SK-N-SH treated with all-trans-retinoic acid at 6 μM for 48 hours (cell line): ENCODE results near the gene B3GAT1.

Experiments
- ATAC-seq: fragments of 200-7000 bp; cut with Tn5 transposase; 3 replicates; pipeline ENCODE4 v1.9.1; 2020; ENCODE audit warnings: mild to moderate bottlenecking, moderate library complexity
- ARNTL ChIP-seq: fragments of 450-650 bp; formaldehyde crosslinking; IDR thresholded peaks from 2 replicates; pipeline ENCODE4 v1.5.0; 2020; ENCODE audit warnings: low read depth, mild to moderate bottlenecking, moderate library complexity, borderline replicate concordance
- BACH2 ChIP-seq: fragments of 250-450 bp; sonication (Bioruptor Pico); IDR thresholded peaks from 2 replicates; pipeline ENCODE4 v1.9.0; 2021; ENCODE audit warnings: mild to moderate bottlenecking, borderline replicate concordance
- CSDC2 ChIP-seq: fragments of 250-450 bp; sonication (Bioruptor Pico); IDR thresholded peaks from 2 replicates; pipeline ENCODE4 v1.5.0; 2020; ENCODE audit warnings: mild to moderate bottlenecking, moderate library complexity
- ESRRG ChIP-seq: fragments of 250-450 bp; sonication (Bioruptor Pico); IDR thresholded peaks from 2 replicates; pipeline ENCODE4 v1.6.1; 2021; ENCODE audit warnings: mild to moderate bottlenecking
- GLIS3 ChIP-seq: fragments of 250-450 bp; sonication (Bioruptor Pico); IDR thresholded peaks from 2 replicates; pipeline ENCODE4 v1.5.0; 2020; ENCODE audit warnings: mild to moderate bottlenecking, moderate library complexity
- ISL1 ChIP-seq: fragments of 250-450 bp; sonication (Bioruptor Pico); IDR thresholded peaks from 2 replicates; pipeline ENCODE4 v2.1.2; 2022; ENCODE audit warnings: mild to moderate bottlenecking, moderate library complexity
- OSR1 ChIP-seq: fragments of 250-450 bp; sonication (Bioruptor Pico); IDR thresholded peaks from 2 replicates; pipeline ENCODE4 v1.8.0; 2022; ENCODE audit warnings: moderate library complexity, mild to moderate bottlenecking, inconsistent platforms
- PPARA ChIP-seq: fragments of 250-450 bp; sonication (Bioruptor Pico); IDR thresholded peaks from 2 replicates; pipeline ENCODE4 v1.5.0; 2020; ENCODE audit warnings: mild to moderate bottlenecking, borderline replicate concordance
- RARB ChIP-seq: fragments of 250-450 bp; sonication (Bioruptor Pico); IDR thresholded peaks from 2 replicates; pipeline ENCODE4 v1.8.0; 2021; ENCODE audit warnings: mild to moderate bottlenecking, moderate library complexity
- SNAI2 ChIP-seq: fragments of 250-450 bp; sonication (Bioruptor Pico); IDR thresholded peaks from 2 replicates; pipeline ENCODE4 v1.5.0; 2020; ENCODE audit warnings: mild to moderate bottlenecking, moderate library complexity
- TCF4 ChIP-seq: fragments of 250-450 bp; sonication (Bioruptor Pico); IDR thresholded peaks from 2 replicates; pipeline ENCODE4 v1.8.0; 2021; ENCODE audit warnings: mild to moderate bottlenecking, moderate library complexity, borderline replicate concordance
- TOX ChIP-seq: fragments of 250-450 bp; sonication (Bioruptor Pico); IDR thresholded peaks from 2 replicates; pipeline ENCODE4 v1.8.0; 2021; ENCODE audit warnings: mild to moderate bottlenecking, moderate library complexity, borderline replicate concordance
- ZC3H10 ChIP-seq: fragments of 250-450 bp; sonication (Bioruptor Pico); IDR thresholded peaks from 2 replicates; pipeline ENCODE4 v1.5.1; 2021; ENCODE audit warnings: mild to moderate bottlenecking, moderate library complexity
- ZFP30 ChIP-seq: fragments of 450-650 bp; formaldehyde crosslinking; IDR thresholded peaks from 2 replicates; pipeline ENCODE4 v1.5.0; 2022; ENCODE audit warnings: mild to moderate bottlenecking, moderate library complexity
- ZNF565 ChIP-seq: fragments of 450-650 bp; formaldehyde crosslinking; conservative IDR thresholded peaks from 2 replicates; pipeline ENCODE4 v1.5.0; 2020; ENCODE audit warnings: low read depth, mild to moderate bottlenecking, moderate library complexity
- ZNF70 ChIP-seq: fragments of 450-650 bp; formaldehyde crosslinking; IDR thresholded peaks from 2 replicates; pipeline ENCODE4 v1.5.0; 2020; ENCODE audit warnings: mild to moderate bottlenecking, moderate library complexity
- ZNF8 ChIP-seq: fragments of 450-650 bp; formaldehyde crosslinking; IDR thresholded peaks from 2 replicates; pipeline ENCODE4 v1.5.0; 2020; ENCODE audit warnings: mild to moderate bottlenecking, moderate library complexity
- TF ChIP-seq, protein P1 (sequence below): fragments of 250-450 bp; sonication (Bioruptor Pico); IDR thresholded peaks from 2 replicates; pipeline ENCODE4 v1.8.0; 2020; ENCODE audit warnings: mild to moderate bottlenecking, moderate library complexity, borderline replicate concordance
- TF ChIP-seq, protein P2 (sequence below): fragments of 250-450 bp; sonication (Bioruptor Pico); IDR thresholded peaks from 2 replicates; pipeline ENCODE4 v1.5.0; 2020; ENCODE audit warnings: mild to moderate bottlenecking, moderate library complexity
- TF ChIP-seq, protein P3 (sequence below): fragments of 250-450 bp; sonication (Bioruptor Pico); IDR thresholded peaks from 2 replicates; pipeline ENCODE4 v1.5.1; 2020; ENCODE audit warnings: low read depth, mild to moderate bottlenecking, moderate library complexity
- TF ChIP-seq, protein P4 (sequence below): fragments of 250-450 bp; sonication (Bioruptor Pico); IDR thresholded peaks from 2 replicates; pipeline ENCODE4 v1.8.0; 2021; ENCODE audit warnings: low read depth, mild to moderate bottlenecking, moderate library complexity, borderline replicate concordance
- TF ChIP-seq, protein P5 (sequence below): fragments of 250-450 bp; sonication (Bioruptor Pico); IDR thresholded peaks from 2 replicates; pipeline ENCODE4 v1.5.1; 2021; ENCODE audit warnings: mild to moderate bottlenecking, moderate library complexity

The B3GAT1 gene

DNA sequence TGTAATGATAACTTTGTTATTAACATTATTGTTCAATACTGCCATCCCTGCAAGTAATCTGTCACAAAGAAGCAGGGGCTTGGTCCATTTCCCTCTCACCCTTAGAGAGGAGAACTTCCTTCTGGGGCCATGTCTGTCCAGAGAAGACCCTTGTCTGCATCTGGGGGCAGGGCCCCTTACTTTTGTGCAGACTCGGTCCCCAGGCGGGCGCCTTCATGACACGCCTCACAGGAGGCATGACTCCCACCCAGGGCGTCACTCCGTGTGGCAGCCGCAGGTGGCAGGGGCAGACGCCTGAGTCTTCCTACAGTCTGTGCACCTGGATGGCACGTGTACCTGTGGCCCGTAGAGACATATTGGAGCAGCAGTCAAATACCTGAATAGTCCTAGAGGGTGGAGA, 21.8 kb upstream of the B3GAT1 start:
- TF ChIP-seq SNAI2 (CRISPR knock-in tag) = no peak
- TF ChIP-seq, protein P1, sequence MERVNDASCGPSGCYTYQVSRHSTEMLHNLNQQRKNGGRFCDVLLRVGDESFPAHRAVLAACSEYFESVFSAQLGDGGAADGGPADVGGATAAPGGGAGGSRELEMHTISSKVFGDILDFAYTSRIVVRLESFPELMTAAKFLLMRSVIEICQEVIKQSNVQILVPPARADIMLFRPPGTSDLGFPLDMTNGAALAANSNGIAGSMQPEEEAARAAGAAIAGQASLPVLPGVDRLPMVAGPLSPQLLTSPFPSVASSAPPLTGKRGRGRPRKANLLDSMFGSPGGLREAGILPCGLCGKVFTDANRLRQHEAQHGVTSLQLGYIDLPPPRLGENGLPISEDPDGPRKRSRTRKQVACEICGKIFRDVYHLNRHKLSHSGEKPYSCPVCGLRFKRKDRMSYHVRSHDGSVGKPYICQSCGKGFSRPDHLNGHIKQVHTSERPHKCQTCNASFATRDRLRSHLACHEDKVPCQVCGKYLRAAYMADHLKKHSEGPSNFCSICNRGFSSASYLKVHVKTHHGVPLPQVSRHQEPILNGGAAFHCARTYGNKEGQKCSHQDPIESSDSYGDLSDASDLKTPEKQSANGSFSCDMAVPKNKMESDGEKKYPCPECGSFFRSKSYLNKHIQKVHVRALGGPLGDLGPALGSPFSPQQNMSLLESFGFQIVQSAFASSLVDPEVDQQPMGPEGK (CRISPR knock-in tag) = no peak
- no peak for TF ChIP-seq ARNTL (CRISPR knock-in tag)
- no peak for TF ChIP-seq OSR1 (CRISPR knock-in tag)
- TF ChIP-seq CSDC2 (CRISPR knock-in tag) = no peak
- no peak for TF ChIP-seq TCF4
- no peak for TF ChIP-seq BACH2
- no peak for TF ChIP-seq PPARA
- no peak for TF ChIP-seq RARB (CRISPR knock-in tag)
- no peak for ATAC-seq

DNA sequence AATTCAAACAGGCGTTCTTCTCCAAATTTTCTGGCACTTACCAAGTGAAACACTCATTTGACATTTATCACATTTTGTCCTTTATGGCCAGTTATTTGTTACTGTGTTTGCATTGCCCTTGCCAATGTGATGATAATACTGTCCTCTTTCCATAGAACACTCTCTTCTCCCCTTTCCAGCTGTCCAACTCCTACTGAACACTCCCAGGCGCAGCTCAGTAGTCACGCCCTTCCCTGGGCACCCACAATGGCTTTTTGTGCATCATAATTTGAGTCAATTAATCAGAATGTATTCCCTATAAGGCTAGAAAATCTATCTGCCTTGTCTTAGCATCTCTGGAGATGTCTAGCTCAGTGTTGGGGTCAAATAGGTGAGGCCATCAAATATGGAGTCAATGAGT, 21.2 kb upstream of the B3GAT1 start:
- TF ChIP-seq ZC3H10 (CRISPR knock-in tag) (no peak), ZFP30 (CRISPR knock-in tag) (no peak)
- no peak for ATAC-seq

DNA sequence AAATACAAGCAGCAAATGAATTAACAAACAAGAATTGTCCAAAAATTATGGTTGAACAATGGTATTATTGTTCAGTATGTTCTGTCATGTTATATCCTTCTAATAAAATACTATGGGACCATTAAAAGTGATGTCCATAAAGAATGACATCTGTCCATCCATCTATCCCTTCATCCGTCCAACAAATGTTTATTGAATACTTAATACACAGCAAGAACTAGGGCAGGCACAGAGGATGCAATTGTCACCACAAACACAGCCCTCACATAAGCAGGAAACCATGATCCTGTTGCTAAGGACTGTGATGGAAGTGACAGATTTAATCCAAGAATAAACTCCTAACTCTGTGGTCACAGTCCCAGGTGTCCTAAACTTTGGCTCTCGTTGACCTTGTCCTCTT, 20.7 kb upstream of the B3GAT1 start:
- no peak for ATAC-seq
- TF ChIP-seq ISL1 = no peak
- TF ChIP-seq, protein P2, sequence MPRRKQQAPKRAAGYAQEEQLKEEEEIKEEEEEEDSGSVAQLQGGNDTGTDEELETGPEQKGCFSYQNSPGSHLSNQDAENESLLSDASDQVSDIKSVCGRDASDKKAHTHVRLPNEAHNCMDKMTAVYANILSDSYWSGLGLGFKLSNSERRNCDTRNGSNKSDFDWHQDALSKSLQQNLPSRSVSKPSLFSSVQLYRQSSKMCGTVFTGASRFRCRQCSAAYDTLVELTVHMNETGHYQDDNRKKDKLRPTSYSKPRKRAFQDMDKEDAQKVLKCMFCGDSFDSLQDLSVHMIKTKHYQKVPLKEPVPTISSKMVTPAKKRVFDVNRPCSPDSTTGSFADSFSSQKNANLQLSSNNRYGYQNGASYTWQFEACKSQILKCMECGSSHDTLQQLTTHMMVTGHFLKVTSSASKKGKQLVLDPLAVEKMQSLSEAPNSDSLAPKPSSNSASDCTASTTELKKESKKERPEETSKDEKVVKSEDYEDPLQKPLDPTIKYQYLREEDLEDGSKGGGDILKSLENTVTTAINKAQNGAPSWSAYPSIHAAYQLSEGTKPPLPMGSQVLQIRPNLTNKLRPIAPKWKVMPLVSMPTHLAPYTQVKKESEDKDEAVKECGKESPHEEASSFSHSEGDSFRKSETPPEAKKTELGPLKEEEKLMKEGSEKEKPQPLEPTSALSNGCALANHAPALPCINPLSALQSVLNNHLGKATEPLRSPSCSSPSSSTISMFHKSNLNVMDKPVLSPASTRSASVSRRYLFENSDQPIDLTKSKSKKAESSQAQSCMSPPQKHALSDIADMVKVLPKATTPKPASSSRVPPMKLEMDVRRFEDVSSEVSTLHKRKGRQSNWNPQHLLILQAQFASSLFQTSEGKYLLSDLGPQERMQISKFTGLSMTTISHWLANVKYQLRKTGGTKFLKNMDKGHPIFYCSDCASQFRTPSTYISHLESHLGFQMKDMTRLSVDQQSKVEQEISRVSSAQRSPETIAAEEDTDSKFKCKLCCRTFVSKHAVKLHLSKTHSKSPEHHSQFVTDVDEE = no peak
- TF ChIP-seq CSDC2 (CRISPR knock-in tag) = no peak
- TF ChIP-seq ARNTL (CRISPR knock-in tag) = no peak
- TF ChIP-seq, protein P3, sequence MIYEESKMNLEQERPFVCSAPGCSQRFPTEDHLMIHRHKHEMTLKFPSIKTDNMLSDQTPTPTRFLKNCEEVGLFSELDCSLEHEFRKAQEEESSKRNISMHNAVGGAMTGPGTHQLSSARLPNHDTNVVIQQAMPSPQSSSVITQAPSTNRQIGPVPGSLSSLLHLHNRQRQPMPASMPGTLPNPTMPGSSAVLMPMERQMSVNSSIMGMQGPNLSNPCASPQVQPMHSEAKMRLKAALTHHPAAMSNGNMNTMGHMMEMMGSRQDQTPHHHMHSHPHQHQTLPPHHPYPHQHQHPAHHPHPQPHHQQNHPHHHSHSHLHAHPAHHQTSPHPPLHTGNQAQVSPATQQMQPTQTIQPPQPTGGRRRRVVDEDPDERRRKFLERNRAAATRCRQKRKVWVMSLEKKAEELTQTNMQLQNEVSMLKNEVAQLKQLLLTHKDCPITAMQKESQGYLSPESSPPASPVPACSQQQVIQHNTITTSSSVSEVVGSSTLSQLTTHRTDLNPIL (CRISPR knock-in tag) = no peak
- TF ChIP-seq ZNF8 (CRISPR knock-in tag) = no peak
- TF ChIP-seq TOX (CRISPR knock-in tag) = no peak
- TF ChIP-seq, protein P1 (CRISPR knock-in tag) = no peak
- no peak for TF ChIP-seq ZC3H10 (CRISPR knock-in tag)
- no peak for TF ChIP-seq RARB (CRISPR knock-in tag)
- TF ChIP-seq ZNF70 (CRISPR knock-in tag) = no peak
- no peak for TF ChIP-seq ESRRG (CRISPR knock-in tag)
- TF ChIP-seq, protein P4, sequence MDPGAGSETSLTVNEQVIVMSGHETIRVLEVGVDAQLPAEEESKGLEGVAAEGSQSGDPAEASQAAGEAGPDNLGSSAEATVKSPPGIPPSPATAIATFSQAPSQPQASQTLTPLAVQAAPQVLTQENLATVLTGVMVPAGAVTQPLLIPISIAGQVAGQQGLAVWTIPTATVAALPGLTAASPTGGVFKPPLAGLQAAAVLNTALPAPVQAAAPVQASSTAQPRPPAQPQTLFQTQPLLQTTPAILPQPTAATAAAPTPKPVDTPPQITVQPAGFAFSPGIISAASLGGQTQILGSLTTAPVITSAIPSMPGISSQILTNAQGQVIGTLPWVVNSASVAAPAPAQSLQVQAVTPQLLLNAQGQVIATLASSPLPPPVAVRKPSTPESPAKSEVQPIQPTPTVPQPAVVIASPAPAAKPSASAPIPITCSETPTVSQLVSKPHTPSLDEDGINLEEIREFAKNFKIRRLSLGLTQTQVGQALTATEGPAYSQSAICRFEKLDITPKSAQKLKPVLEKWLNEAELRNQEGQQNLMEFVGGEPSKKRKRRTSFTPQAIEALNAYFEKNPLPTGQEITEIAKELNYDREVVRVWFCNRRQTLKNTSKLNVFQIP (CRISPR knock-in tag) = no peak
- no peak for TF ChIP-seq TCF4
- no peak for TF ChIP-seq ZNF565 (CRISPR knock-in tag)
- no peak for TF ChIP-seq GLIS3
- no peak for TF ChIP-seq BACH2
- TF ChIP-seq, protein P5, sequence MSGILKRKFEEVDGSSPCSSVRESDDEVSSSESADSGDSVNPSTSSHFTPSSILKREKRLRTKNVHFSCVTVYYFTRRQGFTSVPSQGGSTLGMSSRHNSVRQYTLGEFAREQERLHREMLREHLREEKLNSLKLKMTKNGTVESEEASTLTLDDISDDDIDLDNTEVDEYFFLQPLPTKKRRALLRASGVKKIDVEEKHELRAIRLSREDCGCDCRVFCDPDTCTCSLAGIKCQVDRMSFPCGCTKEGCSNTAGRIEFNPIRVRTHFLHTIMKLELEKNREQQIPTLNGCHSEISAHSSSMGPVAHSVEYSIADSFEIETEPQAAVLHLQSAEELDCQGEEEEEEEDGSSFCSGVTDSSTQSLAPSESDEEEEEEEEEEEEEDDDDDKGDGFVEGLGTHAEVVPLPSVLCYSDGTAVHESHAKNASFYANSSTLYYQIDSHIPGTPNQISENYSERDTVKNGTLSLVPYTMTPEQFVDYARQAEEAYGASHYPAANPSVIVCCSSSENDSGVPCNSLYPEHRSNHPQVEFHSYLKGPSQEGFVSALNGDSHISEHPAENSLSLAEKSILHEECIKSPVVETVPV (CRISPR knock-in tag) = no peak
- no peak for TF ChIP-seq ZFP30 (CRISPR knock-in tag)
